OCI-LY7 (cell line): ENCODE data around the gene ATXN1. TPM values are rescaled to one million over a fixed set of nuclear protein-coding genes. Genes with fewer than 3 reads are reported as not detected.
A peak's percentile ranks its signal among the peaks of the same experiment; 100 is the strongest.

Experiments
- BruUV-seq: library from RNA; stranded (reverse); fragments of 400-500 nt; replicated peaks from 2 replicates; lab custom pipeline; 2021; lab: Mats Ljungman, UMichigan
- CTCF ChIA-PET: fragments of 300-600 bp; sonication (Branson Sonifier 250); formaldehyde crosslinking; loops from one replicate; lab custom pipeline; 2022; ENCODE audit warnings: antibody characterized with exemption; ENCODE audit not compliant: unreplicated experiment; lab: Charles Lee
- POLR2A ChIA-PET: fragments of 300-600 bp; sonication (Branson Sonifier 250); formaldehyde crosslinking; loops from one replicate; lab custom pipeline; 2022; ENCODE audit warnings: antibody characterized with exemption; lab: Charles Lee
- DNase-seq: peaks from one replicate; pipeline ENCODE4 v3.0.0-alpha.2; 2015; ENCODE audit warnings: low spot score
- H2AFZ ChIP-seq: fragments of 200-600 bp; sonication (generic), shearing (Covaris generic); 2 replicates; pipeline ENCODE4 v1.6.1; 2014; ENCODE audit warnings: mild to moderate bottlenecking, antibody characterized with exemption, low read length, moderate library complexity
- H3K27ac ChIP-seq: fragments of 200-600 bp; sonication (generic); 2 replicates; pipeline ENCODE4 v1.5.1; 2014; ENCODE audit warnings: mixed run types, low read depth, mild to moderate bottlenecking, moderate library complexity, low read length, inconsistent platforms; ENCODE audit not compliant: poor library complexity, severe bottlenecking
- H3K36me3 ChIP-seq: fragments of 200-600 bp; sonication (generic); 2 replicates; pipeline ENCODE4 v1.6.1; 2014; ENCODE audit warnings: mild to moderate bottlenecking, antibody characterized with exemption, low read length, moderate library complexity, mixed read lengths; ENCODE audit not compliant: insufficient read depth
- H3K4me1 ChIP-seq: fragments of 200-600 bp; sonication (generic); 2 replicates; pipeline ENCODE4 v1.5.1; 2014; ENCODE audit warnings: mild to moderate bottlenecking, low read length; ENCODE audit not compliant: insufficient read depth, poor library complexity, severe bottlenecking
- H3K4me2 ChIP-seq: fragments of 200-600 bp; sonication (generic); 2 replicates; pipeline ENCODE4 v1.6.1; 2014; ENCODE audit warnings: mild to moderate bottlenecking, low read length
- H3K4me3 ChIP-seq: fragments of 200-600 bp; sonication (generic); 2 replicates; pipeline ENCODE4 v1.5.1; 2014; ENCODE audit warnings: mild to moderate bottlenecking, low read depth, low read length; ENCODE audit not compliant: poor library complexity, severe bottlenecking
- H3K79me2 ChIP-seq: fragments of 200-600 bp; sonication (generic); 2 replicates; pipeline ENCODE4 v1.6.1; 2016; ENCODE audit warnings: low read depth, mild to moderate bottlenecking, low read length, moderate library complexity, mixed read lengths; ENCODE audit not compliant: insufficient read depth
- H3K9me2 ChIP-seq: fragments of 200-600 bp; sonication (generic); 2 replicates; pipeline ENCODE4 v1.6.1; 2016; ENCODE audit warnings: mild to moderate bottlenecking, low read length, mixed read lengths; ENCODE audit not compliant: insufficient read depth
- H3K9me3 ChIP-seq: fragments of 200-600 bp; sonication (generic); 2 replicates; pipeline ENCODE4 v1.6.1; 2014; ENCODE audit warnings: mild to moderate bottlenecking, mixed run types, low read length, mixed read lengths
- H4K20me1 ChIP-seq: fragments of 200-600 bp; sonication (generic); 2 replicates; pipeline ENCODE4 v1.6.1; 2014; ENCODE audit warnings: mild to moderate bottlenecking, antibody characterized with exemption, low read length, moderate library complexity, mixed read lengths; ENCODE audit not compliant: insufficient read depth
- CTCF ChIP-seq: fragments of 200-600 bp; sonication (generic); conservative IDR thresholded peaks from 2 replicates; pipeline ENCODE4 v1.5.1; 2014; ENCODE audit warnings: mild to moderate bottlenecking, antibody characterized with exemption, low read length, moderate library complexity, mixed read lengths
- EZH2phosphoT487 ChIP-seq: fragments of 200-600 bp; sonication (generic); IDR thresholded peaks from 2 replicates; pipeline ENCODE4 v1.6.1; 2018; ENCODE audit warnings: low read depth, borderline replicate concordance, mild to moderate bottlenecking, mixed run types, antibody characterized with exemption, low read length, moderate library complexity, mixed read lengths
- intact Hi-C: fragments of 100-400 bp; cut with micrococcal nuclease; formaldehyde crosslinking; loops from one replicate; pipeline ENCODE4 v1.10.0; 2022; ENCODE audit not compliant: unreplicated experiment
- total RNA-seq, 2 experiments: library from RNA; depleted of rRNA in 1 of 2; stranded (reverse); fragments of >200 nt in 1 of 2; shearing (Covaris generic) in 1 of 2; gene quantifications; 2 replicates each; pipeline ENCODE4 v1.2.3, GENCODE V29; 2014 to 2022

Gene ATXN1
- total RNA-seq, 2 experiments from 2014 or later: not detected

- no peaks in the 10 kb centered on the region for H3K4me1 ChIP-seq
- CTCF ChIA-PET: interaction anchor here (0.9 kb wide), 1 partner anchor 88 kb away, joined by 3 read pairs; no protein-coding TSS in a partner anchor
- no peaks in the 10 kb centered on the region for H3K9me2 ChIP-seq
- H2AFZ ChIP-seq: no peak overlapping the region
- peak; percentile 10 for DNase-seq
- POLR2A ChIA-PET: interaction anchor here (0.6 to 1.1 kb wide), 8 partner anchors 9 to 1808 kb away, joined by 3 to 4 read pairs (median 3); no protein-coding TSS in a partner anchor
- intact Hi-C loops: loop anchor here (2.0 to 5.0 kb wide), 3 partner anchors 73 to 184 kb away; no protein-coding TSS in a partner anchor
- no peak overlapping the region for H3K27ac ChIP-seq
- no peak for TF ChIP-seq EZH2phosphoT487
- no peak for TF ChIP-seq CTCF
- peak overlapping the region; percentile 29; the same call in 1 of the 2 replicates for H3K4me2 ChIP-seq
- no peaks in the 10 kb centered on the region for H3K9me3 ChIP-seq
- no peaks in the 10 kb centered on the region for H3K36me3 ChIP-seq
- BruUV-seq: no TSS peak
- H3K79me2 ChIP-seq: no peaks in the 10 kb centered on the region
- H4K20me1 ChIP-seq: no peaks in the 10 kb centered on the region
- no peak overlapping the region for H3K4me3 ChIP-seq
Observed at GRCh38 chr6:16591396-16592222, 169.7 kb downstream of the ATXN1 start.

- Histone ChIP-seq H3K4me3 (no peak overlapping the region), H4K20me1 (no peaks in the 10 kb centered on the region), H3K79me2 (no peaks in the 10 kb centered on the region), H3K4me1 (no peaks in the 10 kb centered on the region), H2AFZ (no peak overlapping the region), H3K27ac (no peak overlapping the region), H3K9me3 (no peaks in the 10 kb centered on the region), H3K4me2 (no peak overlapping the region), H3K9me2 (no peaks in the 10 kb centered on the region), H3K36me3 (no peaks in the 10 kb centered on the region)
- POLR2A ChIA-PET: interaction anchor here (1.4 kb wide), 1 partner anchor 9 kb away, joined by 3 read pairs; no protein-coding TSS in a partner anchor
- intact Hi-C loops: no loop called here
- no peak for DNase-seq
- no TSS peak for BruUV-seq
- CTCF ChIA-PET: no interaction called here
- TF ChIP-seq CTCF (no peak), EZH2phosphoT487 (no peak)
Observed at GRCh38 chr6:16585805-16586204, 175.5 kb downstream of the ATXN1 start.
